ENCODE data around the gene STK32B.

- TF ChIP-seq CTCF (conservative IDR thresholded peaks at IDR 0.05; ENCODE audit: low read length) (no peak), EZH2phosphoT487 (IDR thresholded peaks at IDR 0.05; ENCODE audit: borderline replicate concordance) (no peak)
Observed at GRCh38 chr4:5374592-5374991, 323.3 kb downstream of the STK32B start.

Measured in Loucy (cell line).